Measurements from ENCODE around the gene C19orf25.

C19orf25 gene

GRCh38 chr19:1427221-1427920 is 51.6 kb downstream of the C19orf25 start:
- ATAC-seq (replicated peaks; ENCODE audit: extremely low read depth, poor library complexity, severe bottlenecking) (no peak), DNase-seq (ENCODE audit: low spot score in 2 of 2) (no peak)
- Mint-ChIP-seq H3K9me3 (no peaks in the 10 kb centered on the region), H3K27ac (ENCODE audit: low read depth) (no peak overlapping the region), H3K36me3 (ENCODE audit: insufficient read depth) (peaks cover 60% of the 10 kb centered on the region), H3K4me1 (peaks cover 6% of the 10 kb centered on the region), H3K27me3 (no peaks in the 10 kb centered on the region), H3K4me3 (no peak overlapping the region)

- Mint-ChIP-seq H3K4me1 (peaks cover 6% of the 10 kb centered on the region), H3K36me3 (ENCODE audit: insufficient read depth) (peaks cover 57% of the 10 kb centered on the region), H3K27me3 (no peaks in the 10 kb centered on the region), H3K9me3 (no peaks in the 10 kb centered on the region), H3K27ac (ENCODE audit: low read depth) (no peak overlapping the region), H3K4me3 (no peak overlapping the region)
- no peak for ATAC-seq (replicated peaks; ENCODE audit: extremely low read depth, poor library complexity, severe bottlenecking)
- DNase-seq (ENCODE audit: low spot score in 2 of 2): no peak
Measured at GRCh38 chr19:1426736-1427135, 52.3 kb downstream of the C19orf25 start.

GRCh38 chr19:1425902-1426301 is 53.1 kb downstream of the C19orf25 start:
- Mint-ChIP-seq H3K27ac (ENCODE audit: low read depth) (no peak overlapping the region), H3K36me3 (ENCODE audit: insufficient read depth) (peaks cover 56% of the 10 kb centered on the region), H3K9me3 (no peaks in the 10 kb centered on the region), H3K4me3 (no peak overlapping the region), H3K4me1 (peaks cover 6% of the 10 kb centered on the region), H3K27me3 (no peaks in the 10 kb centered on the region)
- no peak for DNase-seq (ENCODE audit: low spot score in 2 of 2)
- no peak for ATAC-seq (replicated peaks; ENCODE audit: extremely low read depth, poor library complexity, severe bottlenecking)

GRCh38 chr19:1425102-1425837 is 53.7 kb downstream of the C19orf25 start:
- DNase-seq (ENCODE audit: low spot score in 2 of 2) (no peak), ATAC-seq (replicated peaks; ENCODE audit: extremely low read depth, poor library complexity, severe bottlenecking) (no peak)
- Mint-ChIP-seq H3K36me3 (ENCODE audit: insufficient read depth) (peaks cover 58% of the 10 kb centered on the region), H3K27me3 (no peaks in the 10 kb centered on the region), H3K4me3 (no peak overlapping the region), H3K4me1 (peaks cover 6% of the 10 kb centered on the region), H3K9me3 (no peaks in the 10 kb centered on the region), H3K27ac (ENCODE audit: low read depth) (no peak overlapping the region)

- ATAC-seq (replicated peaks; ENCODE audit: extremely low read depth, poor library complexity, severe bottlenecking) (no peak), DNase-seq (ENCODE audit: low spot score in 2 of 2) (no peak)
- Mint-ChIP-seq H3K4me1 (peaks cover 6% of the 10 kb centered on the region), H3K9me3 (no peaks in the 10 kb centered on the region), H3K36me3 (ENCODE audit: insufficient read depth) (peaks cover 58% of the 10 kb centered on the region), H3K27me3 (no peaks in the 10 kb centered on the region), H3K4me3 (no peak overlapping the region), H3K27ac (ENCODE audit: low read depth) (no peak overlapping the region)
Measured at GRCh38 chr19:1424192-1424955, 54.6 kb downstream of the C19orf25 start.

GRCh38 chr19:1423436-1424191 is 55.4 kb downstream of the C19orf25 start:
- Mint-ChIP-seq H3K27ac (ENCODE audit: low read depth) (no peak overlapping the region), H3K36me3 (ENCODE audit: insufficient read depth) (peaks cover 63% of the 10 kb centered on the region), H3K27me3 (no peaks in the 10 kb centered on the region), H3K4me3 (no peak overlapping the region), H3K9me3 (no peaks in the 10 kb centered on the region), H3K4me1 (peaks cover 6% of the 10 kb centered on the region)
- DNase-seq (ENCODE audit: low spot score in 2 of 2): no peak
- ATAC-seq (replicated peaks; ENCODE audit: extremely low read depth, poor library complexity, severe bottlenecking): no peak
